ENCODE data around the gene LIPT2. TPM values are rescaled to one million over a fixed set of nuclear protein-coding genes. Genes with fewer than 3 reads are reported as not detected.

Gene LIPT2
- total RNA-seq, 4 donors from 2014 or later, result 1.2 to 8.4 (median 3.9) TPM

GRCh38 chr11:74463216-74463615 lies 30.3 kb downstream of the LIPT2 start:
- H3K27ac ChIP-seq, result peak overlapping the region in 1 of 4 donors; percentile 63
- DNase-seq, result no peak
- peaks cover 0 to 7% (median 0%) of the 10 kb centered on the region in 3 donors for H3K36me3 ChIP-seq
- H3K27me3 ChIP-seq, result peaks cover 0 to 12% (median 0%) of the 10 kb centered on the region in 4 donors
- H3K4me1 ChIP-seq, result peaks cover 4 to 67% (median 20%) of the 10 kb centered on the region in 3 donors
- WGBS, 2 donors, result 89 to 100% methylated on average over 1 of the region's 1 CpG
- no peaks in the 10 kb centered on the region for H3K9me3 ChIP-seq
- intact Hi-C loops (cut with DNase I), result no loop called here
- H3K4me3 ChIP-seq, result no peak overlapping the region
- TF ChIP-seq POLR2A (IDR thresholded peaks at IDR 0.05) (no peak), CTCF (IDR thresholded peaks at IDR 0.05) (no peak)

- Histone ChIP-seq H3K36me3 (peaks cover 0 to 10% (median 0%) of the 10 kb centered on the region in 3 donors), H3K4me1 (peaks cover 4 to 62% (median 17%) of the 10 kb centered on the region in 3 donors), H3K27me3 (peaks cover 0 to 12% (median 0%) of the 10 kb centered on the region in 4 donors), H3K27ac (peak overlapping the region in 2 of 4 donors; percentile 63 to 80), H3K4me3 (no peak overlapping the region), H3K9me3 (no peaks in the 10 kb centered on the region)
- 78 to 90% methylated on average over 5 of the region's 5 CpGs for WGBS, 2 donors
- no peak for DNase-seq
- TF ChIP-seq CTCF (IDR thresholded peaks at IDR 0.05) (no peak), POLR2A (IDR thresholded peaks at IDR 0.05) (no peak)
- intact Hi-C loops (cut with DNase I), result no loop called here
Measured at GRCh38 chr11:74462631-74463030, 30.9 kb downstream of the LIPT2 start.

- H3K36me3 ChIP-seq, result peaks cover 0 to 17% (median 0%) of the 10 kb centered on the region in 3 donors
- H3K9me3 ChIP-seq, result no peaks in the 10 kb centered on the region
- intact Hi-C loops (cut with DNase I), result no loop called here
- no peak for TF ChIP-seq CTCF (IDR thresholded peaks at IDR 0.05)
- peak in 1 of 4 donors; percentile 29 for TF ChIP-seq POLR2A (IDR thresholded peaks at IDR 0.05)
- H3K4me1 ChIP-seq, result peaks cover 4 to 56% (median 11%) of the 10 kb centered on the region in 3 donors
- H3K4me3 ChIP-seq, result peak overlapping the region in 2 of 4 donors; percentile 15 to 50
- peaks cover 0 to 5% (median 0%) of the 10 kb centered on the region in 4 donors for H3K27me3 ChIP-seq
- 56 to 73% methylated on average over 2 of the region's 2 CpGs for WGBS, 2 donors
- DNase-seq, result no peak
- H3K27ac ChIP-seq, result peak overlapping the region; percentile 50 to 80 (median 60)
Measured at GRCh38 chr11:74462009-74462408, 31.5 kb downstream of the LIPT2 start.

- peak overlapping the region in 3 of 4 donors; percentile 50 to 66 (median 63) for H3K27ac ChIP-seq
- H3K4me3 ChIP-seq, result peak overlapping the region in 1 of 4 donors; percentile 50
- no peaks in the 10 kb centered on the region for H3K27me3 ChIP-seq
- H3K9me3 ChIP-seq, result no peaks in the 10 kb centered on the region
- H3K4me1 ChIP-seq, result peaks cover 0 to 42% (median 8%) of the 10 kb centered on the region in 3 donors
- peaks cover 0 to 25% (median 0%) of the 10 kb centered on the region in 3 donors for H3K36me3 ChIP-seq
- intact Hi-C loops (cut with DNase I), result no loop called here
- 61 to 69% methylated on average over 2 of the region's 2 CpGs for WGBS, 2 donors
- DNase-seq, result no peak
- no peak for TF ChIP-seq CTCF (IDR thresholded peaks at IDR 0.05)
- TF ChIP-seq POLR2A (IDR thresholded peaks at IDR 0.05), result no peak
Measured at GRCh38 chr11:74460481-74461154, 32.9 kb downstream of the LIPT2 start.

GRCh38 chr11:74460065-74460464 lies 33.5 kb downstream of the LIPT2 start:
- TF ChIP-seq POLR2A (IDR thresholded peaks at IDR 0.05) (no peak), CTCF (IDR thresholded peaks at IDR 0.05) (no peak)
- Histone ChIP-seq H3K4me1 (peaks cover 0 to 36% (median 8%) of the 10 kb centered on the region in 3 donors), H3K27ac (peak overlapping the region in 3 of 4 donors; percentile 50 to 66 (median 63)), H3K4me3 (no peak overlapping the region), H3K9me3 (no peaks in the 10 kb centered on the region), H3K36me3 (peaks cover 0 to 25% (median 0%) of the 10 kb centered on the region in 3 donors), H3K27me3 (no peaks in the 10 kb centered on the region)
- intact Hi-C loops (cut with DNase I), result no loop called here
- no peak for DNase-seq
- WGBS, 2 donors, result 66 to 77% methylated on average over 4 of the region's 4 CpGs
